ENCODE data around the gene NT5C2. TPM values are rescaled to one million over a fixed set of nuclear protein-coding genes. Genes with fewer than 3 reads are reported as not detected.

The NT5C2 gene
- total and polyA plus RNA-seq, 2 of the 4 experiments (the other 2 are of a cell fraction) = 60.0 to 65.1 TPM

GRCh38 chr10:103197174-103197573 is 4.1 kb upstream of the NT5C2 start:
- Histone ChIP-seq H2BK120ac (ENCODE audit: low read depth, low read length) (peak overlapping the region; percentile 78), H3K79me1 (ENCODE audit: low read depth in 1 of 2, low read length in 2 of 2) (peaks cover 0 to 16% of the 10 kb centered on the region in 2 experiments; a peak in 1 of 4 replicates), H2BK15ac (ENCODE audit: low read depth, low read length) (peak overlapping the region; percentile 45), H3K4me1 (ENCODE audit: control insufficient read depth, insufficient read depth, low read length) (peaks cover 18% of the 10 kb centered on the region), H2AK5ac (ENCODE audit: low read depth, low read length) (peak overlapping the region; percentile 63), H4K20me1 (ENCODE audit: insufficient read depth, low read length) (peaks cover 2% of the 10 kb centered on the region; the same call in 1 of the 2 replicates), H3K9me1 (ENCODE audit: insufficient read depth, low read length) (peaks cover 20% of the 10 kb centered on the region), H2BK20ac (ENCODE audit: low read depth, low read length) (peak overlapping the region; percentile 76), H3K4ac (ENCODE audit: low read depth, low read length) (peak overlapping the region; percentile 85), H4K91ac (ENCODE audit: insufficient read depth, low read depth, low read length) (peak overlapping the region; percentile 83), H3K14ac (replicated peaks; ENCODE audit: low read depth, low read length) (peak overlapping the region; percentile 76), H3K4me3 (ENCODE audit: insufficient read depth, low read depth, low read length) (no peak overlapping the region), H3K9ac (ENCODE audit: low read depth, low read length) (no peak overlapping the region), H3K23ac (ENCODE audit: low read depth, low read length) (peak overlapping the region; percentile 91), H4K5ac (ENCODE audit: low read depth, low read length) (peak overlapping the region; percentile 85; the same call in 1 of the 2 replicates), H3K27me3 (ENCODE audit: control insufficient read depth, insufficient read depth, low read length) (no peaks in the 10 kb centered on the region), H3K27ac (ENCODE audit: insufficient read depth, low read length) (peak overlapping the region; percentile 38), H4K8ac (ENCODE audit: low read depth in 2 of 2, low read length in 2 of 2) (peak overlapping the region in 1 of 2 experiments; percentile 83; a peak in 3 of 4 replicates), H2AK9ac (replicated peaks; ENCODE audit: low read depth, low read length, poor library complexity) (no peak overlapping the region), H3K18ac (ENCODE audit: low read depth, low read length) (peak overlapping the region; percentile 93), H3K4me2 (ENCODE audit: low read depth, low read length) (peak overlapping the region; percentile 34), H3K56ac (ENCODE audit: extremely low read depth, insufficient read depth, low read length) (no peak overlapping the region), H3K36me3 (ENCODE audit: control insufficient read depth, insufficient read depth, low read length) (no peaks in the 10 kb centered on the region), H3K9me3 (ENCODE audit: control insufficient read depth, insufficient read depth, low read length) (no peaks in the 10 kb centered on the region), H2BK5ac (ENCODE audit: low read depth, low read length, poor library complexity, severe bottlenecking) (peak overlapping the region; percentile 86), H2AFZ (replicated peaks; ENCODE audit: low read length, poor library complexity) (peak overlapping the region; percentile 86)
- ChIA-PET POLR2A (ENCODE audit: unreplicated experiment) (no interaction called here), CTCF (interaction anchor here (0.6 to 1.6 kb wide), 2 partner anchors 32 to 86 kb away, joined by 3 read pairs; no protein-coding TSS in a partner anchor)
- TF ChIP-seq USF2 (IDR thresholded peaks at IDR 0.05; ENCODE audit: low read depth, low read length) (peak; percentile 72), POLR2A (IDR thresholded peaks at IDR 0.05; ENCODE audit: low read depth, low read length) (no peak), MXI1 (IDR thresholded peaks at IDR 0.05; ENCODE audit: borderline replicate concordance, low read depth, low read length) (no peak), NFE2L2 (IDR thresholded peaks at IDR 0.05; ENCODE audit: low read depth, low read length) (no peak), CEBPB (IDR thresholded peaks at IDR 0.05; ENCODE audit: low read depth, low read length) (no peak), CHD1 (IDR thresholded peaks at IDR 0.05; ENCODE audit: low read depth, low read length) (no peak), RFX5 (IDR thresholded peaks at IDR 0.05; ENCODE audit: low read depth, low read length) (no peak), BHLHE40 (IDR thresholded peaks at IDR 0.05; ENCODE audit: low read depth, low read length) (peak; percentile 64; the same call in 1 of the 2 replicates), MAZ (IDR thresholded peaks at IDR 0.05; ENCODE audit: borderline replicate concordance, low read depth, low read length) (no peak), RCOR1 (IDR thresholded peaks at IDR 0.05; ENCODE audit: insufficient replicate concordance, low read length) (no peak), RAD21 (IDR thresholded peaks at IDR 0.05; ENCODE audit: low read length) (no peak), SMC3 (IDR thresholded peaks at IDR 0.05; ENCODE audit: low read depth, low read length) (no peak), CTCF (conservative IDR thresholded peaks at IDR 0.05; ENCODE audit: low read depth, low read length) (no peak), MAFK (IDR thresholded peaks at IDR 0.05; ENCODE audit: low read depth, low read length) (0 out of 2 replicates have a peak, but pooled peaks have one; percentile 8), FOS (IDR thresholded peaks at IDR 0.05; ENCODE audit: low read depth, low read length) (peak; percentile 37; the same call in 1 of the 2 replicates), ELK1 (IDR thresholded peaks at IDR 0.05; ENCODE audit: borderline replicate concordance, low read depth, low read length) (no peak)
- ATAC-seq (ENCODE audit: low read depth) = peak; percentile 25; the same call in 1 of the 2 replicates
- intact Hi-C loops (cut with micrococcal nuclease) (no loop called here), dilution Hi-C loops (cut with HindIII; ENCODE audit: low sequenced_read_pairs, unreplicated experiment) (no loop called here), in situ Hi-C loops (cut with MboI; ENCODE audit: low sequenced_read_pairs) (no loop called here)
- no CpG with 5 or more reads among the region's 3 CpGs for WGBS, 2 experiments (ENCODE audit: extremely low coverage in 2 of 2, insufficient read length in 1 of 2)
- peak; percentile 75 for DNase-seq
- BruUV-seq (replicated peaks) = no TSS peak

Measured in IMR-90 (cell line).